ENCODE data around the gene WDR6. TPM values are rescaled to one million over a fixed set of nuclear protein-coding genes. Genes with fewer than 3 reads are reported as not detected.

Gene WDR6
- total and polyA plus RNA-seq, 2 experiments from 2014 or later, result 76.5 to 156 TPM

GRCh38 chr3:49028298-49028672, 21.1 kb downstream of the WDR6 start:
- Histone ChIP-seq H2AFZ (no peak overlapping the region), H3K79me2 (replicated peaks; ENCODE audit: insufficient read depth) (peaks cover 22% of the 10 kb centered on the region), H3K4me1 (ENCODE audit: insufficient read depth) (peaks cover 9% of the 10 kb centered on the region; the same call in 1 of the 2 replicates), H3K4me2 (peak overlapping the region; percentile 98), H3K9me2 (ENCODE audit: insufficient read depth) (no peaks in the 10 kb centered on the region), H3K27ac (ENCODE audit: low read depth) (no peak overlapping the region), H4K20me1 (replicated peaks; ENCODE audit: insufficient read depth) (peaks cover 22% of the 10 kb centered on the region), H3K36me3 (ENCODE audit: insufficient read depth) (peaks cover 56% of the 10 kb centered on the region), H3K4me3 (peak overlapping the region; percentile 93), H3F3A (replicated peaks; ENCODE audit: low read depth) (peaks cover 58% of the 10 kb centered on the region), H3K27me3 (ENCODE audit: insufficient read depth) (no peaks in the 10 kb centered on the region)
- ATAC-seq (no peak), DNase-seq (ENCODE audit: low spot score) (no peak)
- Mint-ChIP-seq H3K36me3 (ENCODE audit: low read depth) (peaks cover 91% of the 10 kb centered on the region), H3K9me3 (no peaks in the 10 kb centered on the region; the same call in 1 of the 3 replicates), H3K4me3 (peak overlapping the region; percentile 94), H3K27me3 (ENCODE audit: insufficient read depth, low read depth, poor library complexity) (peaks cover 27% of the 10 kb centered on the region), H3K27ac (peak overlapping the region; percentile 59; the same call in 1 of the 2 replicates), H3K4me1 (peaks cover 23% of the 10 kb centered on the region)
- TF ChIP-seq REST (IDR thresholded peaks at IDR 0.05; ENCODE audit: unreplicated experiment) (no peak), JUNB (IDR thresholded peaks at IDR 0.05; ENCODE audit: unreplicated experiment) (no peak), CREB1 (CRISPR knock-in tag; IDR thresholded peaks at IDR 0.05; ENCODE audit: low read depth) (no peak), ZNF114 (CRISPR knock-in tag; IDR thresholded peaks at IDR 0.05) (no peak), POLR2AphosphoS5 (IDR thresholded peaks at IDR 0.05; ENCODE audit: low read depth) (no peak; the same call in 1 of the 2 replicates), NANOG (IDR thresholded peaks at IDR 0.05; ENCODE audit: borderline replicate concordance) (no peak), EZH2phosphoT487 (IDR thresholded peaks at IDR 0.05; ENCODE audit: unreplicated experiment) (no peak), STAT1 (IDR thresholded peaks at IDR 0.05; ENCODE audit: unreplicated experiment) (no peak), ZNF331 (CRISPR knock-in tag; IDR thresholded peaks at IDR 0.05; ENCODE audit: low read depth) (no peak), EZH2 (IDR thresholded peaks at IDR 0.05; ENCODE audit: low read depth, unreplicated experiment) (no peak)
- TF ChIP-seq, protein P1, sequence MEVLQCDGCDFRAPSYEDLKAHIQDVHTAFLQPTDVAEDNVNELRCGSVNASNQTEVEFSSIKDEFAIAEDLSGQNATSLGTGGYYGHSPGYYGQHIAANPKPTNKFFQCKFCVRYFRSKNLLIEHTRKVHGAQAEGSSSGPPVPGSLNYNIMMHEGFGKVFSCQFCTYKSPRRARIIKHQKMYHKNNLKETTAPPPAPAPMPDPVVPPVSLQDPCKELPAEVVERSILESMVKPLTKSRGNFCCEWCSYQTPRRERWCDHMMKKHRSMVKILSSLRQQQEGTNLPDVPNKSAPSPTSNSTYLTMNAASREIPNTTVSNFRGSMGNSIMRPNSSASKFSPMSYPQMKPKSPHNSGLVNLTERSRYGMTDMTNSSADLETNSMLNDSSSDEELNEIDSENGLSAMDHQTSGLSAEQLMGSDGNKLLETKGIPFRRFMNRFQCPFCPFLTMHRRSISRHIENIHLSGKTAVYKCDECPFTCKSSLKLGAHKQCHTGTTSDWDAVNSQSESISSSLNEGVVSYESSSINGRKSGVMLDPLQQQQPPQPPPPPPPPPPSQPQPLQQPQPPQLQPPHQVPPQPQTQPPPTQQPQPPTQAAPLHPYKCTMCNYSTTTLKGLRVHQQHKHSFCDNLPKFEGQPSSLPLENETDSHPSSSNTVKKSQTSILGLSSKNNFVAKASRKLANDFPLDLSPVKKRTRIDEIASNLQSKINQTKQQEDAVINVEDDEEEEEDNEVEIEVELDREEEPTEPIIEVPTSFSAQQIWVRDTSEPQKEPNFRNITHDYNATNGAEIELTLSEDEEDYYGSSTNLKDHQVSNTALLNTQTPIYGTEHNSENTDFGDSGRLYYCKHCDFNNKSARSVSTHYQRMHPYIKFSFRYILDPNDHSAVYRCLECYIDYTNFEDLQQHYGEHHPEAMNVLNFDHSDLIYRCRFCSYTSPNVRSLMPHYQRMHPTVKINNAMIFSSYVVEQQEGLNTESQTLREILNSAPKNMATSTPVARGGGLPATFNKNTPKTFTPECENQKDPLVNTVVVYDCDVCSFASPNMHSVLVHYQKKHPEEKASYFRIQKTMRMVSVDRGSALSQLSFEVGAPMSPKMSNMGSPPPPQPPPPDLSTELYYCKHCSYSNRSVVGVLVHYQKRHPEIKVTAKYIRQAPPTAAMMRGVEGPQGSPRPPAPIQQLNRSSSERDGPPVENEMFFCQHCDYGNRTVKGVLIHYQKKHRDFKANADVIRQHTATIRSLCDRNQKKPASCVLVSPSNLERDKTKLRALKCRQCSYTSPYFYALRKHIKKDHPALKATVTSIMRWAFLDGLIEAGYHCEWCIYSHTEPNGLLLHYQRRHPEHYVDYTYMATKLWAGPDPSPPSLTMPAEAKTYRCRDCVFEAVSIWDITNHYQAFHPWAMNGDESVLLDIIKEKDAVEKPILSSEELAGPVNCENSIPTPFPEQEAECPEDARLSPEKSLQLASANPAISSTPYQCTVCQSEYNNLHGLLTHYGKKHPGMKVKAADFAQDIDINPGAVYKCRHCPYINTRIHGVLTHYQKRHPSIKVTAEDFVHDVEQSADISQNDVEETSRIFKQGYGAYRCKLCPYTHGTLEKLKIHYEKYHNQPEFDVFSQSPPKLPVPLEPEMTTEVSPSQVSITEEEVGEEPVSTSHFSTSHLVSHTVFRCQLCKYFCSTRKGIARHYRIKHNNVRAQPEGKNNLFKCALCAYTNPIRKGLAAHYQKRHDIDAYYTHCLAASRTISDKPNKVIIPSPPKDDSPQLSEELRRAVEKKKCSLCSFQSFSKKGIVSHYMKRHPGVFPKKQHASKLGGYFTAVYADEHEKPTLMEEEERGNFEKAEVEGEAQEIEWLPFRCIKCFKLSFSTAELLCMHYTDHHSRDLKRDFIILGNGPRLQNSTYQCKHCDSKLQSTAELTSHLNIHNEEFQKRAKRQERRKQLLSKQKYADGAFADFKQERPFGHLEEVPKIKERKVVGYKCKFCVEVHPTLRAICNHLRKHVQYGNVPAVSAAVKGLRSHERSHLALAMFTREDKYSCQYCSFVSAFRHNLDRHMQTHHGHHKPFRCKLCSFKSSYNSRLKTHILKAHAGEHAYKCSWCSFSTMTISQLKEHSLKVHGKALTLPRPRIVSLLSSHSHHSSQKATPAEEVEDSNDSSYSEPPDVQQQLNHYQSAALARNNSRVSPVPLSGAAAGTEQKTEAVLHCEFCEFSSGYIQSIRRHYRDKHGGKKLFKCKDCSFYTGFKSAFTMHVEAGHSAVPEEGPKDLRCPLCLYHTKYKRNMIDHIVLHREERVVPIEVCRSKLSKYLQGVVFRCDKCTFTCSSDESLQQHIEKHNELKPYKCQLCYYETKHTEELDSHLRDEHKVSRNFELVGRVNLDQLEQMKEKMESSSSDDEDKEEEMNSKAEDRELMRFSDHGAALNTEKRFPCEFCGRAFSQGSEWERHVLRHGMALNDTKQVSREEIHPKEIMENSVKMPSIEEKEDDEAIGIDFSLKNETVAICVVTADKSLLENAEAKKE (CRISPR knock-in tag; IDR thresholded peaks at IDR 0.05), result no peak
- TF ChIP-seq, protein P2, sequence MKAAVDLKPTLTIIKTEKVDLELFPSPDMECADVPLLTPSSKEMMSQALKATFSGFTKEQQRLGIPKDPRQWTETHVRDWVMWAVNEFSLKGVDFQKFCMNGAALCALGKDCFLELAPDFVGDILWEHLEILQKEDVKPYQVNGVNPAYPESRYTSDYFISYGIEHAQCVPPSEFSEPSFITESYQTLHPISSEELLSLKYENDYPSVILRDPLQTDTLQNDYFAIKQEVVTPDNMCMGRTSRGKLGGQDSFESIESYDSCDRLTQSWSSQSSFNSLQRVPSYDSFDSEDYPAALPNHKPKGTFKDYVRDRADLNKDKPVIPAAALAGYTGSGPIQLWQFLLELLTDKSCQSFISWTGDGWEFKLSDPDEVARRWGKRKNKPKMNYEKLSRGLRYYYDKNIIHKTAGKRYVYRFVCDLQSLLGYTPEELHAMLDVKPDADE (IDR thresholded peaks at IDR 0.05), result no peak
- TF ChIP-seq, protein P3, sequence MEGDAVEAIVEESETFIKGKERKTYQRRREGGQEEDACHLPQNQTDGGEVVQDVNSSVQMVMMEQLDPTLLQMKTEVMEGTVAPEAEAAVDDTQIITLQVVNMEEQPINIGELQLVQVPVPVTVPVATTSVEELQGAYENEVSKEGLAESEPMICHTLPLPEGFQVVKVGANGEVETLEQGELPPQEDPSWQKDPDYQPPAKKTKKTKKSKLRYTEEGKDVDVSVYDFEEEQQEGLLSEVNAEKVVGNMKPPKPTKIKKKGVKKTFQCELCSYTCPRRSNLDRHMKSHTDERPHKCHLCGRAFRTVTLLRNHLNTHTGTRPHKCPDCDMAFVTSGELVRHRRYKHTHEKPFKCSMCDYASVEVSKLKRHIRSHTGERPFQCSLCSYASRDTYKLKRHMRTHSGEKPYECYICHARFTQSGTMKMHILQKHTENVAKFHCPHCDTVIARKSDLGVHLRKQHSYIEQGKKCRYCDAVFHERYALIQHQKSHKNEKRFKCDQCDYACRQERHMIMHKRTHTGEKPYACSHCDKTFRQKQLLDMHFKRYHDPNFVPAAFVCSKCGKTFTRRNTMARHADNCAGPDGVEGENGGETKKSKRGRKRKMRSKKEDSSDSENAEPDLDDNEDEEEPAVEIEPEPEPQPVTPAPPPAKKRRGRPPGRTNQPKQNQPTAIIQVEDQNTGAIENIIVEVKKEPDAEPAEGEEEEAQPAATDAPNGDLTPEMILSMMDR (conservative IDR thresholded peaks at IDR 0.05; ENCODE audit: low read depth in 2 of 2), result no peak
